Brain microvascular endothelial cell (primary cell): ENCODE data around the gene UNKL.

Source experiments
- DNase-seq: peaks from one replicate; pipeline ENCODE4 v3.0.0-alpha.2; 2020
- H3K27ac ChIP-seq: fragments of 250-450 bp; sonication (Bioruptor Pico); 2 replicates; pipeline ENCODE4 v1.5.1; 2020; ENCODE audit warnings: mild to moderate bottlenecking, moderate library complexity
- H3K27me3 ChIP-seq: fragments of 250-450 bp; sonication (Bioruptor Pico); replicated peaks from 2 replicates; pipeline ENCODE4 v1.5.1; 2020; ENCODE audit warnings: mild to moderate bottlenecking
- H3K36me3 ChIP-seq: fragments of 250-450 bp; sonication (Bioruptor Pico); replicated peaks from 2 replicates; pipeline ENCODE4 v1.5.1; 2020; ENCODE audit warnings: mild to moderate bottlenecking
- H3K4me3 ChIP-seq: 2 replicates; pipeline ENCODE4 v1.5.1; 2011; ENCODE audit warnings: low read depth, mild to moderate bottlenecking, control low read depth, low read length, moderate library complexity
- in situ Hi-C: cut with HindIII; loops from 2 replicates; pipeline ENCODE4 v1.10.0; 2017; ENCODE audit warnings: low sequenced_read_pairs, low pct_ligation_motif_present
- TF ChIP-seq, protein P1 (sequence below): IDR thresholded peaks from 2 replicates; pipeline ENCODE4 v1.5.1; 2011; ENCODE audit warnings: low read depth, mild to moderate bottlenecking, moderate library complexity, low read length, control low read depth, inconsistent platforms; ENCODE audit errors: missing control alignments

UNKL gene

DNA sequence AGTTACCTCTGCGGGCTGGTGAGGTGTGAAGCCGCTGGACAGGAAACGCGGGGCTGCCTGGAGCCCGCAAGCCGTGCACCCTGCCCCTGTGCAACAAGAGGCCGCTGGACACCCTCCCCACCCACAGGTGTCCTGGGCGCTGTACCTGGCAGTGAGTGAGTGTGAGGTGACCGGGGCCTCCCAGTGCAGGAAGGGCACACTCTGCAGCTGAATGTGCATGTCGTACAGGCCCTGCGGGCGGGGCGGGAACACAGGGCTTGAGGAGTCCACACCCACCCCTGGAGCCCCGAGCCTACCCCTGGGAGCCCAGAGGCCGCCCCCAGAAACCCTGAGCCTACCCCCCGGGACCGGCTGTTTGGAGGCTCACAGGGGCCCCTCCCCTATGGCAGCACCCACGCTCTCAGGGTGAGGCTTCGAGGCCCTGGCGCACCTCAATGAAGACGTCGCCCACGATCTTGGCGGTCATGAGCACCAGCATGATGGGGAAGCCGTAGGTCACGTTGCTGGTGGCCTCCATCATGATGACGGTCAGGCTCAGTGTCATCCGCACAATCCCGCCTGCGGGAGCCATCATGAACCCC is 34.1 kb upstream of the UNKL start:
- no peaks in the 10 kb centered on the region for H3K27me3 ChIP-seq
- H3K4me3 ChIP-seq, result no peak overlapping the region
- no peak for DNase-seq
- no peak overlapping the region for H3K27ac ChIP-seq
- peaks cover 36% of the 10 kb centered on the region for H3K36me3 ChIP-seq
- TF ChIP-seq, protein P1, sequence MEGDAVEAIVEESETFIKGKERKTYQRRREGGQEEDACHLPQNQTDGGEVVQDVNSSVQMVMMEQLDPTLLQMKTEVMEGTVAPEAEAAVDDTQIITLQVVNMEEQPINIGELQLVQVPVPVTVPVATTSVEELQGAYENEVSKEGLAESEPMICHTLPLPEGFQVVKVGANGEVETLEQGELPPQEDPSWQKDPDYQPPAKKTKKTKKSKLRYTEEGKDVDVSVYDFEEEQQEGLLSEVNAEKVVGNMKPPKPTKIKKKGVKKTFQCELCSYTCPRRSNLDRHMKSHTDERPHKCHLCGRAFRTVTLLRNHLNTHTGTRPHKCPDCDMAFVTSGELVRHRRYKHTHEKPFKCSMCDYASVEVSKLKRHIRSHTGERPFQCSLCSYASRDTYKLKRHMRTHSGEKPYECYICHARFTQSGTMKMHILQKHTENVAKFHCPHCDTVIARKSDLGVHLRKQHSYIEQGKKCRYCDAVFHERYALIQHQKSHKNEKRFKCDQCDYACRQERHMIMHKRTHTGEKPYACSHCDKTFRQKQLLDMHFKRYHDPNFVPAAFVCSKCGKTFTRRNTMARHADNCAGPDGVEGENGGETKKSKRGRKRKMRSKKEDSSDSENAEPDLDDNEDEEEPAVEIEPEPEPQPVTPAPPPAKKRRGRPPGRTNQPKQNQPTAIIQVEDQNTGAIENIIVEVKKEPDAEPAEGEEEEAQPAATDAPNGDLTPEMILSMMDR, result no peak
- in situ Hi-C loops, result no loop called here

DNA sequence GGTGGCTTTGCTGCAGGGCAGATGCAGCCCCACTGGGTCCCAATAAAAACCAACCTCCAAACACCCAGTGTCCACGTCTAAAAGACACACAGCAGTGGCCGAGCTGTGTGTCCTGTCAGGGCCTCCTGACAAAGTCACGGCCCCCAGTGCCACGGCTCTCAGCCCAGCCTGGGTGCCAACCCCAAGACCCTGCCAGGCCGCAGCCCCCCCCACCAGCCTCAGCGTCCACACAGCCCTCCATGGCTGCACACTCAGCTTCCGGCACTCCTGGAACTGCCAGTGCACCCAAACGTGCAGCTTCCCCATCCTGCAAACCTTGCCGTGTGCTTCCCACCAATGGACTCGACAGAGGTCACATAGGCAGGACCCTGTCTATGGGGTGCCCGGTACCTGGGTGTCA is 33.5 kb upstream of the UNKL start:
- H3K36me3 ChIP-seq, result peaks cover 34% of the 10 kb centered on the region
- in situ Hi-C loops, result no loop called here

DNA sequence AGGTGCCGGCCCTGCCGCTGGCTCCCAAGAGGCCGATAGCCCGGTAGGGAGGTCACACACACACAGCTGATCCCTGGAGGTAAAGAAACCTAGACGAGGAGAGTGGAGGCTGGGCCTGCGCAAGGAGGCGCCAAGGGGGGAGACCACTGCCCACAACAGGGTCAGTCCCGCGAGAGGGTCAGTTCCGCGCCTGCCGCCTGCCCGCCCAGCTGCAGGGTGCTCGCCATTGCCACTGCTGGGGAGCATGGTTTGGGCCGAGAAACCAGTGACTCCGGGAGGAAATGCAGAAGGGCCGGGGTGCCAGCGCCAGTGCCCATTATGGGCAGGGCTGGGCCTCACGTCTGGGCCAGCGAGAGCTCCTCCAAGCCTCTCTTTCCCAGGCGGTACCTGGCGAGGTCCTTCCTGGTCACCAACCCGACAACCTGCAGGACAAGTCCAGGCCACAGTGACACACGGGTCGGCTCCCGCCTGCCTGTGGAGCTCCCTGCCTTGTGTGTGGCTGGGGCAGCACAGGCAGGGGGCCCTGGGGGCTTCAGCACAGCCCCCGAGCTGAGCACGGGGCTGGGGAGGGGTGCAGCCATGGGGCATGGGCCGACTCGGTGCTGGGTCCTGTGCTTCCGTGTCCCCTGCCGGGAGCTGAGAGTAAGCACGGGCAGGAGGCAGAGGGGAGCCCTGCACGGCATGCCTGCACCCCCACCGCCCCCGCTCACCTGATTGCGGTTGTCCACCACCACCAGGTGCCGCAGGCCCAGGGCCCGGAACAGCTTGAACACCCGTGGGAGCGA is 32.0 kb upstream of the UNKL start:
- Histone ChIP-seq H3K27ac (no peak overlapping the region), H3K27me3 (no peaks in the 10 kb centered on the region), H3K4me3 (no peak overlapping the region), H3K36me3 (peaks cover 25% of the 10 kb centered on the region)
- DNase-seq, result no peak
- in situ Hi-C loops, result no loop called here
- TF ChIP-seq, protein P1, result no peak

More for the DNA sequence above, 33.5 kb upstream of the UNKL start:
- Histone ChIP-seq H3K4me3 (no peak overlapping the region), H3K27ac (no peak overlapping the region), H3K27me3 (no peaks in the 10 kb centered on the region)
- TF ChIP-seq, protein P1, result no peak
- no peak for DNase-seq

DNA sequence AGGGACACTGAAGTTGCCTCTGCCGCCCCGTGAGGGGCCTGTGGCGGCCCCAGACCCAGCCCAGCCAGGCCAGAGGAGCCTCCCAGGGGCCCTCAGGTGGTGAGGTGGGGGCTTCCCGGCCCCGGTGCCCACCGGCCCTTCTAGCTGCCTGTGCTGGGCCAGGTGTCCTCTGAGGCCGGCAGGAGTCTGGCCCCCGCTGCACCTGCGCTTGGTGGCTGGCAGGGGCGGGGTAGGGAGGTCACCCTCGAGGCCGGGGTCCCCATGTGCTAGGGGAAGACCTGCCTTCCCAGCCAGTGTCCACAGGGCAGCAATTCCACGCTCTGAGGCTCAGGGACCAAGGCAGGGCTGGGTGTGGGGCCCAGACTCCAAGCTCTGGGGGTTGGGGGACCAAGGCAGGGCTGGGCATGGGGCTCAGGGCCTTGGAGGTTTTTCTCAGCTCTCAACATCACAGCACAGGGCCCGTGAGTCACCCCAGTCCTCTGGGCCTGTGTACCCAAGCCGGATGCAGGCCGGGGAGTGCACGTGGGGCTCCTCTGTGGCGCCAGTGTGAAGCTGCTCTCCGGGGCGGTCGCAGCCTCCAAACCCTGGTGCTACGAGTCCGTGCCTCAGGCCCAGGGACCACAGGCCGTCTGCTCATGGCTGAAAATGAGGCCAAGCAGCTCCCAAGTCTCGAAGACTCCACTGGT is 31.2 kb upstream of the UNKL start:
- TF ChIP-seq, protein P1, result no peak
- no peak for DNase-seq
- Histone ChIP-seq H3K36me3 (peaks cover 16% of the 10 kb centered on the region), H3K27ac (no peak overlapping the region), H3K4me3 (no peak overlapping the region), H3K27me3 (no peaks in the 10 kb centered on the region)
- in situ Hi-C loops, result no loop called here

DNA sequence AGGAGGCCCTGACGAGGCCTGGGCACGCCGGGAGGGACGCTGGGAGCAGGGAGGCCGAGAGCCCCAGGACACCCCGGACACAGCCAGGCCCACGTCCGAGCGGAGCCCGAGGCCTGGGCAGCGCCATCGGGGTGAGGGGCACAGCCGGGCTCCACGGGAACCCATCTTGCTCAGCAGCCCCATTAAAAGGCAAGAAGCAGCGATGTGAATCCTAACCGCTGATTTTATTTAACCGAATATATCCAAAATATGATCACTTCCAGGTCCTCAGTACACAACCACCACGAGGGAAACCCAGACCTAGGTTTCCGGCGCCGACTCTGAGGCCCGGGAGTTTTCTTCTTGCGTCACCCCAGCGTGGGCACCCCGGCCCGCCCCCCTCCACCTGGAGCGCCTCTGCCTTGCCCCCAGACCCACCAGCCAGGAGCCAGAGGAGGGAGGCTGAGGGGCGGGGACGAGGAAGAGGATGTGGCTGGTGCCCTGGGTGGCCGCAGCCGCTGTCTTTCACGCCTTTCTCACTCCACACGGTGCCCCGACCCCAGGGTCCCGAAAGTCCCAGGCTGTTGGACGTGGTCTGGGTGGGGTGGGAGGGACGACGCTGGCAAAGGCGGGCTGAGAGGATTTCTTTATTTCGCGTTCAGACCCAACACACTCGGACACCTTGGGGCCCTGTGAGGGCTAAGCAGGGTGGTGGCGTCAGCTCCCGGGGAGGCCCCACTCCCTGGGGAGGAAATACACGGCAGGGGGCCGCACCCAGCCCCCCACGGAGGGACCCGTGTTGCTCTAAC is 30.4 kb upstream of the UNKL start:
- DNase-seq, result no peak
- TF ChIP-seq, protein P1, result no peak
- H3K27ac ChIP-seq, result no peak overlapping the region

More for the DNA sequence above, 30.4 kb upstream of the UNKL start:
- H3K4me3 ChIP-seq, result no peak overlapping the region
- in situ Hi-C loops, result no loop called here
- H3K36me3 ChIP-seq, result peaks cover 15% of the 10 kb centered on the region
- H3K27me3 ChIP-seq, result no peaks in the 10 kb centered on the region
